ENCODE results near the gene VSIG10L2.

GRCh38 chr11:125942771-125943428 is 2.9 kb upstream of the VSIG10L2 start:
- TF ChIP-seq CTCF (IDR thresholded peaks at IDR 0.05), result no peak
- TF ChIP-seq POLR2A (IDR thresholded peaks at IDR 0.05), result no peak

All from right lobe of liver (tissue), 4 donors.